IPS-20b (cell line): ENCODE results near the gene GTF2F1.
"Not testable (repeated sequence)": the region's sequence is repeated elsewhere in the genome, so short reads cannot be mapped to it uniquely, and the experiment has no call there.

Experiments used
- H3K27ac ChIP-seq: one replicate; pipeline ENCODE4 v1.5.1; 2013; ENCODE audit warnings: low read length
- H3K27me3 ChIP-seq: 2 replicates; pipeline ENCODE4 v1.6.1; 2013; ENCODE audit warnings: mild to moderate bottlenecking, low read length, inconsistent platforms; ENCODE audit not compliant: insufficient read depth
- H3K36me3 ChIP-seq: 2 replicates; pipeline ENCODE4 v1.6.1; 2013; ENCODE audit warnings: low read depth, mild to moderate bottlenecking, inconsistent platforms, low read length, moderate library complexity; ENCODE audit not compliant: insufficient read depth
- H3K4me1 ChIP-seq: 2 replicates; pipeline ENCODE4 v1.6.1; 2013; ENCODE audit warnings: mild to moderate bottlenecking, control low read depth, inconsistent platforms, low read length, moderate library complexity; ENCODE audit not compliant: insufficient read depth
- H3K4me3 ChIP-seq: 2 replicates; pipeline ENCODE4 v1.5.1; 2013; ENCODE audit warnings: mild to moderate bottlenecking, low read length, inconsistent platforms
- H3K9ac ChIP-seq: 2 replicates; pipeline ENCODE4 v1.6.1; 2013; ENCODE audit warnings: low read depth, mild to moderate bottlenecking, inconsistent platforms, low read length, moderate library complexity
- H3K9me3 ChIP-seq: 2 replicates; pipeline ENCODE4 v1.6.1; 2013; ENCODE audit warnings: mild to moderate bottlenecking, low read depth, low read length, inconsistent platforms; ENCODE audit not compliant: insufficient read depth

GTF2F1 gene

GRCh38 chr19:6360857-6361216, 32.1 kb downstream of the GTF2F1 start:
- not testable (repeated sequence) for H3K27ac ChIP-seq, H3K4me1 ChIP-seq, H3K9ac ChIP-seq, H3K27me3 ChIP-seq, H3K9me3 ChIP-seq
- peak overlapping the region; percentile 85; the same call in 1 of the 2 replicates for H3K4me3 ChIP-seq
- H3K36me3 ChIP-seq, result peaks cover 11% of the 10 kb centered on the region

DNA sequence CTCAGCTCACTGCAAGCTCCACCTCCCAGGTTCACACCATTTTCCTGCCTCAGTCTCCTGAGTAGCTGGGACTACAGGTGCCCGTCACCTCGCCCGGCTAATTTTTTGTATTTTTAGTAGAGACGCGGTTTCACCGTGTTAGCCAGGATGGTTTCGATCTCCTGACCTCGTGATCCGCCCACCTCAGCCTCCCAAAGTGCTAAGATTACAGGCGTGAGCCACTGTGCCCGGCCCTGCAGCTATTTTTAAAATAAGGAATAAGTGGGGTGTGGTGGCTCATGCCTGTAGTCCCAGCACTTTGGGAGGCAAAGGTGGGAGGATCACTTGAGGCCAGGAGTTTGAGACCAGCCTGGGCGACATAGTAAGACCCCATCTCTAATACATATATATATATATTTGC, 32.5 kb downstream of the GTF2F1 start:
- H3K27me3 ChIP-seq, H3K27ac ChIP-seq, H3K9ac ChIP-seq, H3K4me1 ChIP-seq, H3K36me3 ChIP-seq, H3K4me3 ChIP-seq, H3K9me3 ChIP-seq: not testable (repeated sequence)

GRCh38 chr19:6359568-6360341, 33.2 kb downstream of the GTF2F1 start:
- H3K27ac ChIP-seq, result no peak overlapping the region

DNA sequence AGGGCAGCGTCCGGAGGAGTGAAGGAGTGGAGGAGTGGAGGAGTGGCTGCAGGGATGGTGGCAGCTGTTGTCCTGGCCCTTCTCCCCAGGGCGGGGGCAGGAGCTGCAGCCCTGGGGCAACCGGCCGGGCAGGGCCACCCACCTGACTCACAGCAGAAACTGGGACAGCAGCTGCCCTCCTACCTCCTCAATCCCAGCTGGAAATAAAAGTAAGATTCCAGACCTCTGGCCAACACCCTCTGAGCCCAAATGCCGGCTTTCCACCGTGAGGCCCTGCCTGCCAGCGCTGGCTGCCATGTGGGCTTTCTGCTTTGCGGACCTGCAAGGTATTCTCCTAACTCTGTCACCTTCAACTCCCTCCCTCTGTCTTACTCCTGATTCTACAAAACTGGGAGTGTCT, 35.0 kb downstream of the GTF2F1 start:
- Histone ChIP-seq H3K4me1 (peaks cover 4% of the 10 kb centered on the region; the same call in 1 of the 2 replicates), H3K36me3 (no peaks in the 10 kb centered on the region), H3K9me3 (no peaks in the 10 kb centered on the region), H3K27ac (no peak overlapping the region), H3K27me3 (no peaks in the 10 kb centered on the region), H3K4me3 (no peak overlapping the region), H3K9ac (no peak overlapping the region)

More at GRCh38 chr19:6359568-6360341, 33.2 kb downstream of the GTF2F1 start:
- no peaks in the 10 kb centered on the region; the same call in 1 of the 2 replicates for H3K36me3 ChIP-seq
- peaks cover 4% of the 10 kb centered on the region; the same call in 1 of the 2 replicates for H3K4me1 ChIP-seq
- H3K27me3 ChIP-seq, result no peaks in the 10 kb centered on the region
- no peak overlapping the region for H3K9ac ChIP-seq
- H3K4me3 ChIP-seq, result no peak overlapping the region
- no peaks in the 10 kb centered on the region for H3K9me3 ChIP-seq

DNA sequence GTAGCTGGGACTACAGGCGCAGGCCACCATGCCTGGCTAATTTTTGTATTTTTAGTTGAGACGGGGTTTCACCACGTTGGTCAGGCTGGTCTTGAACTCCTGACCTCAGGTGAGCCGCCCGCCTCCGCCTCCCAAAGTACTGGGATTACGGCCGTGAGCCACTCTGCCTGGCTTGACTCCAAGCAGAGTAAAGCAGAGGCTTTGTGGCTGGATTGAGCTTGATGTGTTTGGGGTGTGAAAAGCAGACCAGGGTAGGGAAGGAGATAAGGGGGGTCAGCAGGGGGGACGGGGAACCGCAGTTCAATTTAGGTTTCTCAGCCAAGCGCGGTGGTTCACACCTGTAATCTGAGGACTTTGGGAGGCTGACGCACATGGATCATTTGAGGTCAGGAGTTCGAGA, 35.8 kb downstream of the GTF2F1 start:
- no peaks in the 10 kb centered on the region for H3K36me3 ChIP-seq
- no peak overlapping the region for H3K9ac ChIP-seq
- peaks cover under 1% of the 10 kb centered on the region; the same call in 1 of the 2 replicates for H3K4me1 ChIP-seq
- H3K27ac ChIP-seq, result no peak overlapping the region
- H3K9me3 ChIP-seq, result no peaks in the 10 kb centered on the region
- H3K4me3 ChIP-seq, result no peak overlapping the region
- no peaks in the 10 kb centered on the region for H3K27me3 ChIP-seq

DNA sequence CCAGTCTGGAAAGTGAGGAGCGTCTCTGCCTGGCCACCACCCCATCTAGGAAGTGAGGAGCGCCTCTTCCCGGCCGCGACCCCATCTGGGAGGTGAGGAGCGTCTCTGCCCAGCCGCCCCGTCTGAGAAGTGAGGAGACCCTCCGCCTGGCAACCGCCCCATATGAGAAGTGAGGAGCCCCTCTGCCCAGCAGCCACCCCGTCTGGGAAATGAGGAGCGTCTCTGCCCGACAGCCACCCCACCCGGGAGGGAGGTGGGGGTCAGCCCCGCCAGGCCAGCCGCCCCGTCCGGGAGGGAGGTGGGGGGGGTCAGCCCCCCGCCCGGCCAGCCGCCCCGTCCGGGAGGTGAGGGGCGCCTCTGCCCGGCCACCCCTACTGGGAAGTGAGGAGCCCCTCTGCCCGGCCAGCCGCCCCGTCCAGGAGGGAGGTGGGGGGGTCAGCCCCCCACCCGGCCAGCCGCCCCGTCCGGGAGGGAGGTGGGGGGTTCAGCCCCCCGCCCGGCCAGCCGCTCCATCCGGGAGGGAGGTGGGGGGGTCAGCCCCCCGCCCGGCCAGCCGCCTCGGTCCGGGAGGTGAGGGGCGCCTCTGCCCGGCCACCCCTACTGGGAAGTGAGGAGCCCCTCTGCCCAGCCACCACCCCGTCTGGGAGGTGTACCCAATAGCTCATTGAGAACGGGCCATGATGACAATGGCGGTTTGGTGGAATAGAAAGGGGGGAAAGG, 37.5 kb downstream of the GTF2F1 start:
- H3K4me1 ChIP-seq, H3K9me3 ChIP-seq, H3K9ac ChIP-seq, H3K27me3 ChIP-seq, H3K4me3 ChIP-seq, H3K36me3 ChIP-seq, H3K27ac ChIP-seq: not testable (repeated sequence)

GRCh38 chr19:6354098-6354674, 38.8 kb downstream of the GTF2F1 start:
- no peaks in the 10 kb centered on the region for H3K4me1 ChIP-seq
- no peak overlapping the region for H3K4me3 ChIP-seq
- no peaks in the 10 kb centered on the region for H3K9me3 ChIP-seq
- no peak overlapping the region for H3K27ac ChIP-seq
- no peaks in the 10 kb centered on the region for H3K36me3 ChIP-seq
- H3K9ac ChIP-seq, result no peak overlapping the region
- H3K27me3 ChIP-seq, result no peaks in the 10 kb centered on the region

GRCh38 chr19:6352381-6353165, 40.4 kb downstream of the GTF2F1 start:
- no peak overlapping the region for H3K27ac ChIP-seq
- no peaks in the 10 kb centered on the region for H3K4me1 ChIP-seq
- H3K27me3 ChIP-seq, result no peaks in the 10 kb centered on the region
- H3K36me3 ChIP-seq, result no peaks in the 10 kb centered on the region
- H3K9ac ChIP-seq, result no peak overlapping the region
- no peak overlapping the region for H3K4me3 ChIP-seq
- no peaks in the 10 kb centered on the region for H3K9me3 ChIP-seq

- Histone ChIP-seq H3K36me3 (no peaks in the 10 kb centered on the region), H3K9ac (no peak overlapping the region), H3K27ac (no peak overlapping the region), H3K4me1 (no peaks in the 10 kb centered on the region), H3K4me3 (no peak overlapping the region), H3K27me3 (no peaks in the 10 kb centered on the region), H3K9me3 (no peaks in the 10 kb centered on the region)
Observed at GRCh38 chr19:6350688-6351087, 42.3 kb downstream of the GTF2F1 start.

DNA sequence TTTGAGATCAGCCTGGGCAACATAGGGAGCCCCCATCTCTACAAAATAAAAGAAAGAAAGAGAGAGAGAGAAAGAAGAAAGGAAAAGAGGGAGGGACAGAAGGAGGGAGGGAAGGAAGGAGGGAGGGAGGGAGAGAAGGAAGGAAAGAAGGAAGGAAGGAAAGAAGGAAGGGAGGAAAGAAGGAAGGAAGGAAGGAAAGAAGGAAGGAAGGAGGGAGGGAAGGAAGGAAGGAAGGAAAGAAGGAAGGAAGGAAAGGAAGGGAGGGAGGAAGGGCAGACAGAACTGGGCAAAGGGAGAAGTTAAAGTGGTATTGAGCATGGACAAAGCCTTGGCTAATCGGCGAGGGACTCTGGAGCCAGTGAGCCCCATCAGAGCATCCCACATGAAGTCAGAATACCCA, 43.7 kb downstream of the GTF2F1 start:
- H3K27ac ChIP-seq, H3K9ac ChIP-seq, H3K27me3 ChIP-seq, H3K4me3 ChIP-seq, H3K36me3 ChIP-seq, H3K4me1 ChIP-seq, H3K9me3 ChIP-seq: not testable (repeated sequence)

GRCh38 chr19:6343462-6343861, 49.5 kb downstream of the GTF2F1 start:
- Histone ChIP-seq H3K27ac (no peak overlapping the region), H3K27me3 (no peaks in the 10 kb centered on the region), H3K9me3 (no peaks in the 10 kb centered on the region)

More at GRCh38 chr19:6343462-6343861, 49.5 kb downstream of the GTF2F1 start:
- H3K9ac ChIP-seq, result no peak overlapping the region
- H3K4me3 ChIP-seq, result no peak overlapping the region
- H3K36me3 ChIP-seq, result no peaks in the 10 kb centered on the region
- H3K4me1 ChIP-seq, result no peaks in the 10 kb centered on the region
